HepG2 (cell line): ENCODE measurements around the gene ZNF343. TPM values are rescaled to one million over a fixed set of nuclear protein-coding genes. Genes with fewer than 3 reads are reported as not detected.

Source experiments
- ATF7 ChIP-seq, 2 experiments: fragments of 450-650 bp in 1 of 2; sonication (generic) in 1 of 2; formaldehyde crosslinking in 1 of 2; IDR thresholded peaks; 2 replicates each; pipeline versions ENCODE4 v1.4.0 to v1.6.1; 2016 to 2020; ENCODE audit warnings: antibody characterized with exemption in 1 of 2, mild to moderate bottlenecking in 1 of 2, missing genetic modification reagents in 1 of 2
- CBX1 ChIP-seq: IDR thresholded peaks from one replicate; pipeline ENCODE4 v1.6.1; 2016; ENCODE audit warnings: antibody characterized with exemption, low read depth
- HNRNPH1 ChIP-seq: fragments of 200-400 bp; formaldehyde crosslinking; optimal IDR thresholded peaks from 2 replicates; pipeline ENCODE3; 2017; ENCODE audit warnings: mild to moderate bottlenecking, low read depth, low read length
- KMT2A ChIP-seq: sonication (generic); formaldehyde crosslinking; IDR thresholded peaks from 2 replicates; pipeline ENCODE4 v1.4.0; 2020; ENCODE audit warnings: missing genetic modification reagents
- PTBP1 ChIP-seq: fragments of 200-400 bp; formaldehyde crosslinking; IDR thresholded peaks from 2 replicates; pipeline ENCODE4 v1.6.1; 2018; ENCODE audit warnings: low read length, low read depth; ENCODE audit not compliant: poor library complexity, severe bottlenecking
- RBM22 ChIP-seq: fragments of 200-400 bp; formaldehyde crosslinking; optimal IDR thresholded peaks from 2 replicates; pipeline ENCODE3; 2017; ENCODE audit warnings: mild to moderate bottlenecking, low read length, moderate library complexity
- TAF15 ChIP-seq: fragments of 200-400 bp; formaldehyde crosslinking; IDR thresholded peaks from one replicate; pipeline ENCODE4 v1.6.1; 2018; ENCODE audit warnings: mild to moderate bottlenecking, low read depth, low read length; ENCODE audit not compliant: poor library complexity, severe bottlenecking
- ZNF12 ChIP-seq: sonication (generic); formaldehyde crosslinking; IDR thresholded peaks from 2 replicates; pipeline ENCODE4 v1.5.0; 2020; ENCODE audit warnings: missing genetic modification reagents
- ZNF138 ChIP-seq: sonication (generic); formaldehyde crosslinking; IDR thresholded peaks from 2 replicates; pipeline ENCODE4 v1.5.0; 2020; ENCODE audit warnings: mild to moderate bottlenecking, low read depth, missing genetic modification reagents
- ZNF30 ChIP-seq: sonication (generic); formaldehyde crosslinking; IDR thresholded peaks from 2 replicates; pipeline ENCODE4 v1.5.0; 2020; ENCODE audit warnings: mild to moderate bottlenecking, missing genetic modification reagents
- ZNF430 ChIP-seq: sonication (generic); formaldehyde crosslinking; IDR thresholded peaks from 2 replicates; pipeline ENCODE4 v1.9.0; 2021; ENCODE audit warnings: mild to moderate bottlenecking, missing genetic modification reagents
- ZNF484 ChIP-seq: sonication (generic); formaldehyde crosslinking; IDR thresholded peaks from 2 replicates; pipeline ENCODE4 v1.5.1; 2020; ENCODE audit warnings: mild to moderate bottlenecking, low read depth, missing genetic modification reagents, borderline replicate concordance
- ZNF558 ChIP-seq: sonication (generic); formaldehyde crosslinking; IDR thresholded peaks from 2 replicates; pipeline ENCODE4 v1.9.0; 2022; ENCODE audit warnings: mild to moderate bottlenecking, missing genetic modification reagents, borderline replicate concordance
- ZNF672 ChIP-seq: sonication (generic); formaldehyde crosslinking; IDR thresholded peaks from 2 replicates; pipeline ENCODE4 v1.8.1; 2022; ENCODE audit warnings: missing genetic modification reagents
- polyA plus RNA-seq, 8 experiments: library from polyadenylated mRNA; depleted of rRNA in 3 of 8; stranded (reverse) in 7 of 8; unstranded in 1 of 8; fragments of >200 nt; fragmentation: Illumina TruSeq in 4 of 8; extraction: Trizol in 4 of 8; gene quantifications; 2 replicates each; pipeline versions ENCODE4 v1.2.1 to v1.2.3, GENCODE V29; 2011 to 2016; ENCODE audit warnings: low read depth in 4 of 8, missing spikeins in 1 of 8, mixed read lengths in 1 of 8; ENCODE audit not compliant: insufficient read depth in 1 of 8
- total RNA-seq, 5 experiments: library from RNA; depleted of rRNA; stranded (reverse); fragments of >200 nt; fragmentation: Illumina TruSeq; extraction: Trizol; gene quantifications; 2 replicates each; pipeline ENCODE4 v1.2.3, GENCODE V29; 2016; ENCODE audit warnings: low read depth in 1 of 5
- TF ChIP-seq, protein P1 (sequence below): IDR thresholded peaks from 2 replicates; pipeline ENCODE4 v1.6.1; 2012; ENCODE audit warnings: inconsistent platforms
- TF ChIP-seq, protein P2 (sequence below): sonication (generic); formaldehyde crosslinking; conservative IDR thresholded peaks from 2 replicates; pipeline ENCODE4 v1.8.0; 2022; ENCODE audit warnings: missing genetic modification reagents
- TF ChIP-seq, protein P3 (sequence below): IDR thresholded peaks from 2 replicates; pipeline ENCODE4 v1.6.1; 2018; ENCODE audit warnings: missing genetic modification reagents
- TF ChIP-seq, protein P4 (sequence below): IDR thresholded peaks from 2 replicates; pipeline ENCODE4 v1.6.1; 2016
- TF ChIP-seq, protein P5 (sequence below): sonication (generic); formaldehyde crosslinking; IDR thresholded peaks from 2 replicates; pipeline ENCODE4 v1.5.0; 2020; ENCODE audit warnings: mild to moderate bottlenecking, missing genetic modification reagents
- TF ChIP-seq, protein P6 (sequence below): sonication (generic); formaldehyde crosslinking; IDR thresholded peaks from 2 replicates; pipeline ENCODE4 v1.9.0; 2021; ENCODE audit warnings: missing genetic modification reagents, borderline replicate concordance

ZNF343 gene
- total and polyA plus RNA-seq, 2 of the 13 experiments (the other 11 are each of a cell fraction or from before 2014, with no cell fraction given) = 16.4 to 22.1 TPM

DNA sequence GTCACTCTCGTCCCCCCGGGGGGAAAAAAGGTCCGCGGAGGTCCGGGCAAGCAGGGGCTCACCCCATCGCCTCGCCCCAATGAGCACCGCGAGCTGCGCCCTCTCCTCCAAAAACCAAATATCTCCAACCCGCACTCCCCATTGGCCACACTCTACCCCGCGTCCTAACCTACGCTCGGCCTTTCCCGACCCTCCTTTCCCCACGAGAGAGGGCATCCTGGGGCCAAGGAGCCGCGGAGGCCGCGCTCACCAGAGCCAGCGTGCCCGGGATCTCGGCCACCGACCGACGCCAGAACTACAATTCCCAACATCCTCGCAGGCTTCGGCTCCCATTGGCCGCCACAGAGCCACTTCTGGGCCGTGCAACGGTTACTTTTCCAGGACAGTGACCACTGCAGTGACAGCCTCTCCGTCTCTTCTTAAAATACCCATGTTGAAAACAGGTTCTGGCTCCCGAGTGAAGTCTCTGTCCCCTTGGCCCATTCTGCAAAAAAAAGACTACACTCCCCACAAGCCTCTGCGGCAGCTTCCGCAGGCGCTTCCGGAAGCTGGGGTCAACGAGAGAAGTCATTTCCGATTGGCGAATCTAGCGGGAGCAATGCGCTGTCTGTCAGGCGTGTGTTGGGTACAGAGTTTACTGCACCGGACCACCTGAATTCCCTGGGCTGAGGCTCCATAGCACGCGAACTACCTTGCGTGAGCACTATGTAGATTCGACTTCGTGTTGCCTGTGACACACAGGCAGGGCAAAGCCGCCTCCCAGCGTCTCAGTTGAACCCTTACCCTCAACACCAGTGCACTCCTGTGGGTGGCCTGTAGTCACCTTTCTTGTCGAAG lies at the start of gene ZNF343 (continued):
- TF ChIP-seq ZNF558 = peak; percentile 84; the same call in 1 of the 2 replicates
- TF ChIP-seq, protein P1, sequence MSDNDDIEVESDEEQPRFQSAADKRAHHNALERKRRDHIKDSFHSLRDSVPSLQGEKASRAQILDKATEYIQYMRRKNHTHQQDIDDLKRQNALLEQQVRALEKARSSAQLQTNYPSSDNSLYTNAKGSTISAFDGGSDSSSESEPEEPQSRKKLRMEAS = peak; percentile 94
- TF ChIP-seq ZNF484 (CRISPR knock-in tag) = no peak; the same call in 1 of the 2 replicates
- TF ChIP-seq, protein P2, sequence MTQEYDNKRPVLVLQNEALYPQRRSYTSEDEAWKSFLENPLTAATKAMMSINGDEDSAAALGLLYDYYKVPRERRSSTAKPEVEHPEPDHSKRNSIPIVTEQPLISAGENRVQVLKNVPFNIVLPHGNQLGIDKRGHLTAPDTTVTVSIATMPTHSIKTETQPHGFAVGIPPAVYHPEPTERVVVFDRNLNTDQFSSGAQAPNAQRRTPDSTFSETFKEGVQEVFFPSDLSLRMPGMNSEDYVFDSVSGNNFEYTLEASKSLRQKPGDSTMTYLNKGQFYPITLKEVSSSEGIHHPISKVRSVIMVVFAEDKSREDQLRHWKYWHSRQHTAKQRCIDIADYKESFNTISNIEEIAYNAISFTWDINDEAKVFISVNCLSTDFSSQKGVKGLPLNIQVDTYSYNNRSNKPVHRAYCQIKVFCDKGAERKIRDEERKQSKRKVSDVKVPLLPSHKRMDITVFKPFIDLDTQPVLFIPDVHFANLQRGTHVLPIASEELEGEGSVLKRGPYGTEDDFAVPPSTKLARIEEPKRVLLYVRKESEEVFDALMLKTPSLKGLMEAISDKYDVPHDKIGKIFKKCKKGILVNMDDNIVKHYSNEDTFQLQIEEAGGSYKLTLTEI (CRISPR knock-in tag) = no peak
- TF ChIP-seq ZNF30 (CRISPR knock-in tag) = peak; percentile 94; the same call in 1 of the 2 replicates
- no peak for TF ChIP-seq HNRNPH1
- TF ChIP-seq, protein P3, sequence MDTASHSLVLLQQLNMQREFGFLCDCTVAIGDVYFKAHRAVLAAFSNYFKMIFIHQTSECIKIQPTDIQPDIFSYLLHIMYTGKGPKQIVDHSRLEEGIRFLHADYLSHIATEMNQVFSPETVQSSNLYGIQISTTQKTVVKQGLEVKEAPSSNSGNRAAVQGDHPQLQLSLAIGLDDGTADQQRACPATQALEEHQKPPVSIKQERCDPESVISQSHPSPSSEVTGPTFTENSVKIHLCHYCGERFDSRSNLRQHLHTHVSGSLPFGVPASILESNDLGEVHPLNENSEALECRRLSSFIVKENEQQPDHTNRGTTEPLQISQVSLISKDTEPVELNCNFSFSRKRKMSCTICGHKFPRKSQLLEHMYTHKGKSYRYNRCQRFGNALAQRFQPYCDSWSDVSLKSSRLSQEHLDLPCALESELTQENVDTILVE (CRISPR knock-in tag) = peak; percentile 71; the same call in 1 of the 2 replicates
- TF ChIP-seq RBM22 = no peak
- peak; percentile 74 for TF ChIP-seq CBX1
- no peak for TF ChIP-seq ZNF672
- TF ChIP-seq, protein P4, sequence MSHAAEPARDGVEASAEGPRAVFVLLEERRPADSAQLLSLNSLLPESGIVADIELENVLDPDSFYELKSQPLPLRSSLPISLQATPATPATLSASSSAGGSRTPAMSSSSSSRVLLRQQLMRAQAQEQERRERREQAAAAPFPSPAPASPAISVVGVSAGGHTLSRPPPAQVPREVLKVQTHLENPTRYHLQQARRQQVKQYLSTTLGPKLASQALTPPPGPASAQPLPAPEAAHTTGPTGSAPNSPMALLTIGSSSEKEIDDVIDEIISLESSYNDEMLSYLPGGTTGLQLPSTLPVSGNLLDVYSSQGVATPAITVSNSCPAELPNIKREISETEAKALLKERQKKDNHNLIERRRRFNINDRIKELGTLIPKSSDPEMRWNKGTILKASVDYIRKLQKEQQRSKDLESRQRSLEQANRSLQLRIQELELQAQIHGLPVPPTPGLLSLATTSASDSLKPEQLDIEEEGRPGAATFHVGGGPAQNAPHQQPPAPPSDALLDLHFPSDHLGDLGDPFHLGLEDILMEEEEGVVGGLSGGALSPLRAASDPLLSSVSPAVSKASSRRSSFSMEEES = peak; percentile 69
- TF ChIP-seq TAF15 = peak; percentile 65
- TF ChIP-seq, protein P5, sequence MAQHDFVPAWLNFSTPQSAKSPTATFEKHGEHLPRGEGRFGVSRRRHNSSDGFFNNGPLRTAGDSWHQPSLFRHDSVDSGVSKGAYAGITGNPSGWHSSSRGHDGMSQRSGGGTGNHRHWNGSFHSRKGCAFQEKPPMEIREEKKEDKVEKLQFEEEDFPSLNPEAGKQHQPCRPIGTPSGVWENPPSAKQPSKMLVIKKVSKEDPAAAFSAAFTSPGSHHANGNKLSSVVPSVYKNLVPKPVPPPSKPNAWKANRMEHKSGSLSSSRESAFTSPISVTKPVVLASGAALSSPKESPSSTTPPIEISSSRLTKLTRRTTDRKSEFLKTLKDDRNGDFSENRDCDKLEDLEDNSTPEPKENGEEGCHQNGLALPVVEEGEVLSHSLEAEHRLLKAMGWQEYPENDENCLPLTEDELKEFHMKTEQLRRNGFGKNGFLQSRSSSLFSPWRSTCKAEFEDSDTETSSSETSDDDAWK (CRISPR knock-in tag) = no peak
- 0 out of 2 replicates have a peak, but pooled peaks have one; percentile 39 for TF ChIP-seq ZNF12
- peak; percentile 66; the same call in 1 of the 2 replicates for TF ChIP-seq KMT2A (CRISPR knock-in tag)
- TF ChIP-seq, protein P6, sequence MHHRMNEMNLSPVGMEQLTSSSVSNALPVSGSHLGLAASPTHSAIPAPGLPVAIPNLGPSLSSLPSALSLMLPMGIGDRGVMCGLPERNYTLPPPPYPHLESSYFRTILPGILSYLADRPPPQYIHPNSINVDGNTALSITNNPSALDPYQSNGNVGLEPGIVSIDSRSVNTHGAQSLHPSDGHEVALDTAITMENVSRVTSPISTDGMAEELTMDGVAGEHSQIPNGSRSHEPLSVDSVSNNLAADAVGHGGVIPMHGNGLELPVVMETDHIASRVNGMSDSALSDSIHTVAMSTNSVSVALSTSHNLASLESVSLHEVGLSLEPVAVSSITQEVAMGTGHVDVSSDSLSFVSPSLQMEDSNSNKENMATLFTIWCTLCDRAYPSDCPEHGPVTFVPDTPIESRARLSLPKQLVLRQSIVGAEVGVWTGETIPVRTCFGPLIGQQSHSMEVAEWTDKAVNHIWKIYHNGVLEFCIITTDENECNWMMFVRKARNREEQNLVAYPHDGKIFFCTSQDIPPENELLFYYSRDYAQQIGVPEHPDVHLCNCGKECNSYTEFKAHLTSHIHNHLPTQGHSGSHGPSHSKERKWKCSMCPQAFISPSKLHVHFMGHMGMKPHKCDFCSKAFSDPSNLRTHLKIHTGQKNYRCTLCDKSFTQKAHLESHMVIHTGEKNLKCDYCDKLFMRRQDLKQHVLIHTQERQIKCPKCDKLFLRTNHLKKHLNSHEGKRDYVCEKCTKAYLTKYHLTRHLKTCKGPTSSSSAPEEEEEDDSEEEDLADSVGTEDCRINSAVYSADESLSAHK (CRISPR knock-in tag) = peak; percentile 67; the same call in 1 of the 2 replicates
- peak; percentile 62 for TF ChIP-seq ZNF138 (CRISPR knock-in tag)
- no peak for TF ChIP-seq ATF7 (IDR thresholded peaks at IDR 0.05)
- TF ChIP-seq ATF7 (CRISPR knock-in tag; IDR thresholded peaks at IDR 0.05) = peak; percentile 21; the same call in 1 of the 2 replicates
- TF ChIP-seq ZNF430 (CRISPR knock-in tag) = no peak; the same call in 1 of the 2 replicates
- no peak for TF ChIP-seq PTBP1
